Adrenal gland (tissue), 5 donors: Measurements from ENCODE around the gene FHL3.

Experiments used
- POLR2A ChIP-seq, 2 donors: fragments of 450-650 bp; IDR thresholded peaks; one replicate each; pipeline ENCODE4 v1.6.1; 2017; ENCODE audit warnings: antibody characterized with exemption in 2 of 2, mild to moderate bottlenecking in 2 of 2, moderate library complexity in 1 of 2
- TF ChIP-seq, protein P1 (sequence below), 6 experiments: fragments of 450-650 bp in 4 of 6; fragments of 200-600 bp in 2 of 6; sonication (generic) in 1 of 6; IDR thresholded peaks; 1 replicate in 5 of 6; 2 replicates in 1 of 6; pipeline versions ENCODE4 v1.5.1 to v1.8.0; 2016 to 2021; ENCODE audit warnings: antibody characterized with exemption in 6 of 6, mild to moderate bottlenecking in 2 of 6, moderate library complexity in 1 of 6
- donor health status: DM: no; HTN: no; CAD: no.

DNA sequence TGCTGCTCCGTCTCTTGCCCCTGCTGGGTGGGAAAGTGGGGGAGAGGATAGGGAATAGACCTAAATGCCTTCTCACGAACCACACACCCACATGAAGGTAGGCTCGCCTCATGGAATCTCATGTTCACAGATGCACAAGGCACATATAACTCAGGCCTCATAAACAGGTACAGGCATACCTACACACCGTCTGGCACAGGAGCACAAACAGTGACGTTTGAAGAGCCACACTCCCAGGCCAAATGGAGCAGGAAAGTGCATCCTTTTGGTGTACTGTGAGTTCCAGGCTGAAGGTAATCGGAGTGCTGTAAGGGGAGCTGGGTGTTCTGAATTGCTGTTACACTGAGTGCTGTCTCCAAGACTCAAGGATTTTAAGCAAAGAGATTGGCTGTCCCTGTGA lies 20.4 kb upstream of the FHL3 start:
- TF ChIP-seq POLR2A (IDR thresholded peaks at IDR 0.05) = no peak
- TF ChIP-seq, protein P1, sequence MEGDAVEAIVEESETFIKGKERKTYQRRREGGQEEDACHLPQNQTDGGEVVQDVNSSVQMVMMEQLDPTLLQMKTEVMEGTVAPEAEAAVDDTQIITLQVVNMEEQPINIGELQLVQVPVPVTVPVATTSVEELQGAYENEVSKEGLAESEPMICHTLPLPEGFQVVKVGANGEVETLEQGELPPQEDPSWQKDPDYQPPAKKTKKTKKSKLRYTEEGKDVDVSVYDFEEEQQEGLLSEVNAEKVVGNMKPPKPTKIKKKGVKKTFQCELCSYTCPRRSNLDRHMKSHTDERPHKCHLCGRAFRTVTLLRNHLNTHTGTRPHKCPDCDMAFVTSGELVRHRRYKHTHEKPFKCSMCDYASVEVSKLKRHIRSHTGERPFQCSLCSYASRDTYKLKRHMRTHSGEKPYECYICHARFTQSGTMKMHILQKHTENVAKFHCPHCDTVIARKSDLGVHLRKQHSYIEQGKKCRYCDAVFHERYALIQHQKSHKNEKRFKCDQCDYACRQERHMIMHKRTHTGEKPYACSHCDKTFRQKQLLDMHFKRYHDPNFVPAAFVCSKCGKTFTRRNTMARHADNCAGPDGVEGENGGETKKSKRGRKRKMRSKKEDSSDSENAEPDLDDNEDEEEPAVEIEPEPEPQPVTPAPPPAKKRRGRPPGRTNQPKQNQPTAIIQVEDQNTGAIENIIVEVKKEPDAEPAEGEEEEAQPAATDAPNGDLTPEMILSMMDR (IDR thresholded peaks at IDR 0.05) = no peak
